ENCODE results near the gene MKNK1.
"Not testable (repeated sequence)": the region's sequence is repeated elsewhere in the genome, so short reads cannot be mapped to it uniquely, and the experiment has no call there.

The MKNK1 gene

GRCh38 chr1:46603858-46604549 is at the start of gene MKNK1:
Gene MKNK1 (minus strand): TSS chr1:46604268. CDS start chr1:46583327, 20,941 bp downstream.
- peak; percentile 98 for DNase-seq

DNA sequence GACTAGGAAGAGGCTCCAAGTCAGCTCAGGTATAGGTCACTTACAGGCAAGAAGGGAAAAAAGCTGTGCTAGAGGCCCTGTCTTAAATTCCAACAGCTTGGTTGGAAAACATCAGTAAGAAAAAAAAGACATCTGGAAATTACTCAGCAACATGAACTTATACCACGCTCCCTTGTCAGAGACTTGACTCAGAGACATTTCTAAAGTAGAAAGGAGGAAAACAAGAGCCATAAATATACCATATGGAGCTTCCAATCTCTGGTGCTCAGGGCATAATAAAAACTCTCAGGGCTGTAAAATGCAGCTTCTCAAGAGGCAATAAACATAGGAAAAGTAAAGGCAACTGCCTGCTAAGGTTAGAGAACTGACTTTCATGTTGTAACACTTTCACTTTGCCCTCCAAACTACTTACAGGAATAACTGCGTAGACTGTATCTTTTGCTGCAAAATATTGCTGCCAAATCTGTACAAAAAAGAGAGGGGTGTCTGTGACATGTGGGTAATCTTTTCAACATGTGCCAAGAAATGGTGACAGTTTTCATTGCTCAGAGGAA is 49.4 kb upstream of the MKNK1 start:
- no peak for DNase-seq

DNA sequence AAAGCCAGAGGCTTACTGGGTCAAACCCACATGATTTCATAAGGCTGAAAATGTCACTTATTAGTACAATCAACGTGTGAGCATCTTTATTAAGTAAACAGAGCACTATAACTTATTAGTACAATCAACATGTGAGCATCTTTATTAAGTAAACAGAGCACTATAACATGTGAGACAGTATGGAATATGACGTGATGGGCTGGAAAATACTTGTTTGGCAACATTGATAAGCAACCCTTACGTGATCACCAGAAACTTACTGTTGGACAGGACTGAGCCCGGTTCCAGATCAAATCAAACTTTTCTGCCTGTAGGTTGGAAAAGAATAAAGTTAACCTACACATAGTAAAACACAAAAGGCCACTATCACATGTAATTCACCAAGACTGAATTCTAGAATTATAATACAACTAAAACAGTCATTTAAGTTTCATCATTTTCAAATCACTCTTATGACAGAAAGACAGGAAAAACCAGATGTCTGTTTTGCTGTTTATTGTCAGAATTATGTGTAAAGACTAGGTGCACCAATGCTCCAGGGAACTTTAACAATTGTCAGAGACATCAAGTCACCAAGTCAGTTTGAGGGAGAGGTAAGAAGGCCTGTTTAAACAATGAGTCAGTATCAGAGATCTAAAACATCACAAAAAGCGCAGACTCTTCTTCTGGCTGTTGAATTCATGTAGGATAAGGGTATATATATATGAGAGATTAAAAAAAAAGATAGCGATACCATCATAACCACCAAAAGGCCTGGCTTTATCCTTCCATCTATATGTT is 48.4 kb upstream of the MKNK1 start:
- no peak for DNase-seq

DNA sequence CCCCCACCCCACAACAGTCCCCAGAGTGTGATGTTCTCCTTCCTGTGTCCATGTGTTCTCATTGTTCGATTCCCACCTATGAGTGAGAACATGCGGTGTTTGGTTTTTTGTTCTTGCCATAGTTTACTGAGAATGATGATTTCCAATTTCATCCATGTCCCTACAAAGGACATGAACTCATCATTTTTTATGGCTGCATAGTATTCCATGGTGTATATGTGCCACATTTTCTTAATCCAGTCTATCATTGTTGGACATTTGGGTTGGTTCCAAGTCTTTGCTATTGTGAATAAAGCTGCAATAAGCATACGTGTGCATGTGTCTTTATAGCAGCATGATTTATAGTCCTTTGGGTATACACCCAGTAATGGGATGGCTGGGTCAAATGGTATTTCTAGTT is 47.1 kb upstream of the MKNK1 start:
- DNase-seq, result not testable (repeated sequence)

DNA sequence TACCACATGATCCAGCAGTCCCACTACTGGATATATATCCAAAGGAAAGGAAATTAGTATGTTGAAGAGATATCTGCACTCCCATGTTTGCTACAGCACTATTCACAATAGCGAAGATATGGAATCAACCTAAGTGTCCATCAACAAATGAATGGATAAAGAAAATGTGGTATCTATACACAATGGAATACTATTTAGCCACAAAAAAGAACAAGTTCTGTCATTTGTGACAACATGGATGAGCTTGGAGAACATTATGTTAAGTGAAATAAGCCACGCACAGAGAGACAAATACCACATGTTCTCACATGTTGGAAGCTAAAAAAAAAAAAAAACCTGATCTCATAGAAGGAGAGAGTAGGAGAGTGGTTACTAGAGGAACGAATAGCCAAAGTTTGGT is 46.4 kb upstream of the MKNK1 start:
- DNase-seq, result no peak

- no peak for DNase-seq
Observed at GRCh38 chr1:46649764-46650163, 45.7 kb upstream of the MKNK1 start.

DNA sequence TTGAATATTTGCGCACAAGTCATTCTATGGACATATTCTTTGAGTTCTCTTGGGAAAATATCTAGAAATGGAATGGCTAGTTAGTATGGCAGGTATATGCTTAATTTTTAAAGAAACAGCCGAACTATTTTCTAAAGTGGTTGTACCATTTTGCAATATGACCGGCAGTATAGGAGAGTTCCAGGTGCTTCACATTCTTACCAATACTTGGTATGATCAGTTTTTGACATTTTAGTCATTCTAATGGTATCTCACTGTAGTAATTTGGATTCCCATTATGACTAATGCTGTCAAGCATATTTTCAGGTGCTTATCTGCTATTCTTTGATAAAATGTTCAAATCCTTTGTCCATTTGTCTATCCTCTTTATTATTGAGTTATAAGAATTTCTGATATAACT is 43.5 kb upstream of the MKNK1 start:
- DNase-seq, result no peak

DNA sequence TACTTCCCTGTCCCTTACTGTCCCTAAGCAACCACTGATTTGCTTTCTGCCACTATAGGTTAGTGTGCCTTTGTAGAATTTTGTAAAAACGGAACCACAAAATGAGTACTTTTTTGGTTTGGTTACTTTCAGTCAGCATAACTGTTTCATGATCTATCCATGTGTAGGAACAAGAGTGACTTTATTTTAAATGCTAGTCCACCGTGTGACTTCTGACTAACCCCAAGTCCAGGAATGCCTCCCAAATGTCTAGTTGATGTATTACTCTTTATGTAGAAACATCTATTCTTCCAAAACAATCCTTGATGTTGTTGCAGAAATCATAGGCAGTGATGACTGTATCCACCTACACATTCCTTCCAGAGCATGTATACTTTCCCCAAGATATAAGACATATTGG is 42.8 kb upstream of the MKNK1 start:
- no peak for DNase-seq

DNA sequence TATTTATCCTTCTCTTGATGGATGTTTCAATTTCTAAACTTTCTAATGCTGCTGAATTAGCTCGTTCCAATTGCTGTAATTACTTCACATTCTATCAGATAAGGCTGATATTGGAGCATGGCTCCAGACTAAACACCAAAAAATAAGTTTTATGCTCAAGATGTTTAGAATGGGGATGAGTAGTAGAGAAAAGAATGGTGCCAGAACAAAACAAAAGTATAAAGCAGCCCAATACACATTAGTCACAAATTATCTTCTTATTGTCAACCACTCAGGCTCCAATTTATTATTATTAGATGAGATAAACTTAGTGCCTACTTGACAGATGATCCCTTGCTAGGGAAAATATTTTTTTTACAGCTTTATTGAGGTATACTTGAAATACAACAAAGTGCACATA is 42.3 kb upstream of the MKNK1 start:
- DNase-seq, result no peak

DNA sequence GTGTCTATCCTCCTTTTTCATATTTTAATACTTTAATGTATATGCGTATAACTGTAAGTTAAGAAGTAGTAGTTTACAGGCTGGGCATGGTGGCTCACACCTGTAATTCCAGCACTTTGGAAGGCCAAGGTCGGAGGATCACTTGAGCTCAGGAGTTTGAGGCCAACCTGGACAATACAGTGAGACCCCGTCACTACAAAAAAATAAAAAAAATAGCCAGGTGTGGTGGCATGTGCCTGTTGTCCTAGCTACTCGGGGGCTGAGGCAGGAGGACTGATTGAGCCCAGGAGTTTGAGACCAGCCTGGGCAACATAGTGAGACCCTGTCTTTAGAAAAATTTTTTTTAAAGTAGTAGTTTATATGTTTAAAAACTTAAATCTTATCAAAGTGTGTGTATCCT is 41.7 kb upstream of the MKNK1 start:
- DNase-seq, result no peak

DNA sequence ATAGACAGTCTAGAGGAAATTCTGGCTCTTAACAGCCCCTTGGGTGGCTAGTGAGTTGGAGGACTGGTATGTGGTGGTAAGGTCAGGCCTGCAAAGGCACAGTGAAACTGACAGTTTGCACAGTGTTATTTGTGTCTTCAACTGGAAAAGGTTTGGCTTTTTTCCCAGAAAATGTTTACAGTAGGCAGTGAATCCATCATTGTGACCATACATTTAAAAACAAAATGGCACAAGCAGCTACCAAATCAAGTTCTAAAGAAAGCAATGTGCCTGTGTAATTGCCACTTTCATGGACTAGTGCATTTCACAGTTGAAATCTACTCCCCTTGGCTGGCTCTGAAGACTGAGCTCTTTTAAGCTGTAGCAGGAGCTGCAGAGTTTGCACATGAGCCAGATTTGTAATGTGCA is 39.3 kb upstream of the MKNK1 start:
- no peak for DNase-seq

- no peak for DNase-seq
Observed at GRCh38 chr1:46642115-46642680, 38.1 kb upstream of the MKNK1 start.

DNA sequence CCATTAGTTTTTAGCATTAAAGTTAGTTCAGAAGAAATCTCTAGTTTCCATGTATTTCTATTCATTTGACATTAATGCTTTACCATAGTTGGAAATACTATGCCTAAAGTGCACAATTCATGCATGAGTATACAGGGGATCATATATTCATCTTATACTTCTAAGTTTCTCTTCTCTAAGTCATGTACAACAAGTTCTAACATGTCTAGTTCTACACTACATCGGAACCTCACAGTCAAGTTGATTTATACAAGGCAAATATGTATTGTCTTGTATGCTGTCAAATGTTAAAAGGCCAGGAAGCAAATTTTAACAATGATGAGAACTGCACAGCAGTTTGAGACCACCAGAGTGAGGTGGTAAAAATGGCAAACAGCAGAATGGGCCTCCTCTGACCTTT is 35.5 kb upstream of the MKNK1 start:
- no peak for DNase-seq

- no peak for DNase-seq
Observed at GRCh38 chr1:46638921-46639320, 34.9 kb upstream of the MKNK1 start.

DNA sequence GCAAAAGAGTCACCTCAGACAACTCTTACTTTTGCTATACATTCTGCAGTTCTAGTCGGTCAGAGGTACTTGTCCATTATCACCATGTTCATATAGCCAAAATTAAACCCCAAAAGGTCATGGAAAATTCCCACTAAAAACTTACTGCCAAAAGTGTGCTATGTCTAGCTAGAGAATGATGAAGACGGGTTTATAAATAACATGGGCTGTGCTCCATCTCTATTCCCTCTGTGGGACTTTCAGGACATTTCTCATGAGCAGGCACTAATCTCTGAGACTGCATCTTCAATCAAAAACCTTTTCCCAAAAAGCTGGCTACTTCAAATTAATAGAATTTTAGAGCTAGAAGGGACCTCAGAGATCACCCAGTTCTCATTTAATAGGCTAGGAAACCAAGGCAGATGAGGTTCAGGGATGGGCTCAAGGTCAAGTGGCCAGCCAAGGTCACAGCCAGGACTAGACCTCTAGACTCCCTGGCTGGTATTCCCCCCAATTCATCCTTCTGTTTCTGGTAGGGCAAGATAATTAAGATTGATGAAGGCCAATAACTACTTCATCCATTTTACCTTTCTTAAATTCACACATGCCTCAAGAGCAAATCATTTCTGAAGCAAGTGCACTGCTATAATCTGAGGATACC is 33.5 kb upstream of the MKNK1 start:
- DNase-seq, result no peak

- no peak for DNase-seq
Observed at GRCh38 chr1:46635205-46635604, 31.1 kb upstream of the MKNK1 start.

- DNase-seq, result no peak
Observed at GRCh38 chr1:46630719-46631118, 26.7 kb upstream of the MKNK1 start.

GRCh38 chr1:46623743-46624644 is 19.9 kb upstream of the MKNK1 start:
- no peak for DNase-seq

- no peak for DNase-seq
Observed at GRCh38 chr1:46622344-46622743, 18.3 kb upstream of the MKNK1 start.

GRCh38 chr1:46621930-46622329 is 17.9 kb upstream of the MKNK1 start:
- DNase-seq, result no peak

- DNase-seq, result no peak
Observed at GRCh38 chr1:46619656-46620258, 15.7 kb upstream of the MKNK1 start.

All from femur (tissue), 1 donor.